GM18517 (cell line): ENCODE measurements around the gene HTRA1.

Experiments used
- ATAC-seq: cut with Tn5 transposase; IDR thresholded peaks from one replicate; pipeline ENCODE4 v1.9.1; 2021; ENCODE audit warnings: mild to moderate bottlenecking, moderate library complexity; ENCODE audit not compliant: unreplicated experiment

HTRA1 gene

GRCh38 chr10:122493761-122494160 is 32.4 kb downstream of the HTRA1 start:
- no peak for ATAC-seq

DNA sequence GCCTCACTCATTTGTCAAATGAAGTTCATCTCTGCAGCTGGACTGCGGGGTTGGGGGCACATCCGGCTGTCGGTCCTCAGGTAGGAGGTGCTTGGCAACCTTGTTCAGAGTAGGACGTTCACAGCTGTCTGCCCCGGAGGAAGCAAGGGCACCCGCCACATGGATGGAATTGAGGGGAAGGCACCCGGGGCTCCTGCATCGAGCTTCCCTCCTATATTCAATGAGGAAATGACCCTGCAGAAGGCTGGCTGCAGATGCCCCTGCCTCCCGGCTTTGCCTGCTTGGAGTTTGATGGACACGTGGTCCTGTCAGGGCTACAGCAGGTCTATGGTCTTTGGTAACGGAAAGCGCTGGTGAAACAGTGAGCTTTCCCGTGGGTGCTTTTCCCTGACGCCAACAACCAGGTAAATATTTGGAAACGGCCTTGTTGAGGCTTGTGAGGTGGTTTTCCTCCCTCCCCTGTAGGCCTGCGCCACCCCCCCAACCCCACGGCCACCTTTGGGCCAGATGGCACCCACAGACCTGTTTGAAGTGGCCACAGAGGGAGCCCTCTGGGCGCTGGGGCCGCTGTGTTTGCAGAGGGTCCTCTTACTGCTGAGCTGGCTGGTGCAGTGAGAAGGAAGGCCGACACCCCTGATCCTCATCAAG is 32.9 kb downstream of the HTRA1 start:
- no peak for ATAC-seq

DNA sequence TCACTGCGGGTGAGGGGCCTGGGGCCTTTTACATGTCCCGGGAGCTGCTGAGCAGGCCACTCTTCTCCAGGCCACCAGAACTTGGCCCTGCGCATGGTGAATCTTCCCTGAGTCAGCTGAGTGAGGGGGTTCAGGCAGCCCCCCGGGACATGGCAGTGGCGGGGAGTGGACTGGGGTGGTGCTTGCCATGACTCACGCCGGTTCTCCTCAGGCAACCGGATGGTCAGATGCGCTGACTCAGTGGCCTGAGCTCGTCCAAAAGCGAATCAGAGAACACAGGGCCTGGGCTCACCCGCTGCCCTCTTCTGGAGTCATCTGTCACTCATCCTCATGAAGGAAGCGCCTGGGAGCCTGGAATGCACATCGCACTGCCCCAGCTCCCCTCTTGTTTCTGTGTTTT is 33.5 kb downstream of the HTRA1 start:
- ATAC-seq = no peak

DNA sequence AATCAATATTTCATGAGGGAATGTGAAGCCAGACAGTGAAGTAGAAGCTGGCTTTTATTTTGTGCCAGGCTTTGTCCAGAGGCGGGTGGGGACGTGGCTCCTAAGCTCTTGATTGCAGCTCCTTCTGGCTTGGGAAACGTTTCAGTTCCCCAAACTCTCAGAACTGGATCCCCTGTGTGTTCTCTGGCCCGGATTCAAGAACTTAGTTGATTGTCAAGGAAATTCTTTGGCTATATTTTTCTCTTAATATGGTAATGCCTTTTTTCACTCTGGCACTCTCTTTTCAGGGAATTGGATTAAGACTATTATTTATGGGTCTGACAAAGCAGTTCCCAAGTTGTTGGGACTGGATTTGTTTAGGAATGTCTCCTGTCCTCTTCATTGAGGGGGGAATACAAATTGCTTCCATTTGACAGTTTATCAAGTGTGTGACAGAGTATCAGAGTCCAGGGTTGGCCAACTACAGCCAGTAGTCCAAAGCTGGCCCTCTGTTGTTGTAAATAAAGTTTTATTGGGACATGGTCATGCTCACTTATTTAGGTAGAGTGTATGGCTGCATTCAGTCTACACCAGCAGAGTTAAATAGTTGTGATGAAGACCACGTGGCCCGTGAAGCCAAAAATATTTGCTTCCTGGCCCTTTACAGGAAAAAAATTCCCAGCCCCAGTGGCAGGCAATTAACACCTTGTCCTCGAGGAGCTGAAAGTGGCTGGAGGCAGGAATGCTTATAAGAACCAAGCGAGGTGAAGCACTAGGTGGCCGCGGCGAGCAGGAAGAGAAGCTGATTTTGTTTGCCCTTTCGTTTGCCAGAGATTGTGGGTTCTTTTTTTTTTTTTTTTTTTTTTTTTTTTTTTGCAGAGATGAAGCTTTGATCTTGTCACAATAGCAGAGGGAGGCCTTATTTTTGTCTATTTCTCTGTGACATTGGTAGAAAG is 34.3 kb downstream of the HTRA1 start:
- ATAC-seq = no peak

- no peak for ATAC-seq
These were observed 35.9 kb downstream of the HTRA1 start for GRCh38 chr10:122497241-122497640.

DNA sequence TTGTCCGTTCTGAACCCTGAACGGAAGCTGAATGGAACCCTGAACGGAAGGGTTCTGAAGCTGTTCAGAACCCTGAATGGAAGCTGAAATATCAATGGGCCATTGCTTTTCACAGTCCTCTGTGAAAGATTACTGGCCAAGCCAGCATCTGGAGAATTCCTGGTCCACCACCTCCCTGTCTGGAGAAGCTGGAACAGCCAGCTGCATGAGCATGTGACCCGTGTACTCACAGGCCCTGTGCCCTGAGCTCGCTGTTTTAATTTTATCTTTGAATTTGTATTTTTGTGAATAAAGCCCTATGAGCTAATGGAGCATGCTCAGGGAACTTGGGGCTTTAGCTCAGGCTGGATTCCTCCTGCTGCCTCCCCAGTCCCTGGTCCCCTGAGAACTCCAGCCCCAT is 37.2 kb downstream of the HTRA1 start:
- ATAC-seq = no peak

DNA sequence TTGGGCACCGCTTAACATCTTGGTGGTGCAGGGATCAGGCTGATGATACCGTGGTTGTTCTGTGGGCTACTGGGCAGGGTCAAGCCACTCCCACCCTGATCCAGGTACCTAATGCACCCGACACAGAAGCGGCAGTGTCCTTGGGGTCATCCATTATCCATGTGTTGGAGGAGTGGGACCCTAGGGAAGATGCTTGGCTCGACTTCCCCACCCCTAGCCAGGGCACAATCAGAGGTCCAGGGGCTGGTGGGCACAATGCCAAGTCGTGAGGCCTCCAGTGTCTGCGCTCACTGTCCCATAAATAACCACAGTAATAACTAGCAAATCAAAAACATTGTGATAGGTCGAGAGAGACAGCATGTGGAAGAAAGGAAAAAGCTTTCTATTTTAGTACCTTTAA is 37.7 kb downstream of the HTRA1 start:
- ATAC-seq = no peak

DNA sequence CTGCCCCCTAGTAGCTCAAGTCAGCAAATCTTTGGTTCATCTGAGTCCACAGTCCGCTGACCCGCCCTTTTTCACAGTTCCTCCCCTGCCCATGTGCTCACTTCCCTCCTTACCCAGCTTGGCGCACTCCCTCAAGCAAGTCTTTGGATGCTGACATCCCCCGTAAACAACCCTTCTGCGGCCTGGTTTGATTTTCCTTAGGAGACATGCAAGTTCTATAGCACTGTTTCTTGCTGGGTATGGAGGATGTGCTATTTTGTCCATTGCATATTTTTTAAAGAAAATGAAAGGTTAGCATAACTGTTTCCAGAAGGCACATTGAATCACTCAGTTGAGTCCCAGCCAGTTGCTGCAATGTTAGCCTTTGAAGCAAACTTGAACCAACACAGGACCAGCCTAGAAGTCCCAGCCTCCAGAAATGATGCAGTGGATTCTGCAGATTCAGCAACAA is 38.2 kb downstream of the HTRA1 start:
- no peak for ATAC-seq

DNA sequence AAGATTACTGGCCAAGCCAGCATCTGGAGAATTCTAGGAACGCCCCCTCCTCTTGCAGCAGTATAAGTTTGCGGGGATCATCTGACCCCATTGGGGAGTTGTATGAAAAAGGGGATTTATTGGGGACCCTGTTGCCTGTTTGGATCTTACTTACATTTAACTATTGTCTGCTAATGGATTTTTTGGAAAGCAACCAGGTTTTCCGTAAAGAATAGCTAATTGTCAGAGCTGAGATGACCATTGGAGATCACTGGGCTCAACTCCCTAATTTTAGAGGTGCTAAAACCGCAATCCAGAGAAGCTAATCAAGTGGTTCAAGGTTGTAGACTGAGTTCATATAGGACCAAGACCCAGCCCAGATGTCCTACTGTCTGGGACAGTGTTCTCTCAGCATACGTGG is 38.8 kb downstream of the HTRA1 start:
- no peak for ATAC-seq

DNA sequence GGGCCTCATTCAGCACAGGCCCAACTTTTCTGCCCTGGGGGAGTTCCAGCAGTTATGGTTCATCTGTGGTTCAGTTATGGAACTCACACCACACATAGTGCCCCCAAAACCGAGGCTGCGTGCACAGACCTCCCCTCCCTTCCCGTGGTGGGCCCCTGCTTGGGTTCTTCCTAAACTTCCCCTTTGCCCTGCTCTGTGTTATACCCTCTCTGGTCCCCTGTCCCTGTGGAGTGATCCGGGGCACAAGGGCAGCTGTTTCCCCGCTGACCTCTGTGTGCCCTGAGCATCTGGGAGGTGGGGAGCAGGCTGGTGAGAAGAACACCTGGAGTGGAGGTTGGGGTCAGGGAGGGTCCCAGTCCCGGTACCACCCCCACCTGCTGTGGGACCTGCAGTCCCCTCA is 39.4 kb downstream of the HTRA1 start:
- no peak for ATAC-seq

- no peak for ATAC-seq
These were observed 41.7 kb downstream of the HTRA1 start for GRCh38 chr10:122503012-122503411.

DNA sequence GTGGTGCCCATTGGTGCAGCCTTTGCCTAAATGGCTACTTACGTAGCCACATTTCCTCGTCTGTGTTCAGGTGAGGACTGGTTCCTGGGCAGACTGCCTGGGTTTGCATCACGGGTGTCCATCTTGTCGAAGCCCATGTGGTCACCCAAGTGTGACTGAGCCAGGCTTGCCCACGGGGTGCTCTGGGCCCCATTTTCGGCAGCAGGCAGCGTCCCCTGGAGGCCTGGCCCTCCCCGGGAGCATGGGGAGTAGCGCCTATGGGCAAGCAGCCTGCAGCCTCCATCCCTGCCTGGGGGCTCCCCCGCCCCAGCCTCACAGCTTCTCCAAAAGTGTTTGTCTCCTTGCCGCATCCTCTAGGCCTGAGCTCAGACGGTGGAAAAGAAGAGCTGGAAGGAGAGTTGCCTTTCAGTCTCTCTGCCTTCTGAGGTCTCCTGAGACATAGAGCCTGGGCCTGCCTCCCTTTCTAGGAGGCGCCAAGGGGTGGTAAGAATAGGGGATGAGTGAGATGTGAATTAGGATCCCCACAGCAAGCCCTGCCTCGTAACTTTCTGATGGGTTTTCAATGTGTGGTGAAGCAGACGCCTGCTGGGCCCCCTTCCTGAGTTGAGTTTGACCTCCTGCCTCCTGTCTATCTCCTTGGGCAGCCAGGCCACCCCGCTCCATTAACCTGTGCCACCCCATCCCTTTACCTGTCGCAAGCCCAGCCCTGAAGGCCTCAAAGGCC is 42.7 kb downstream of the HTRA1 start:
- no peak for ATAC-seq

GRCh38 chr10:122504610-122504950 is 43.2 kb downstream of the HTRA1 start:
- ATAC-seq = no peak

DNA sequence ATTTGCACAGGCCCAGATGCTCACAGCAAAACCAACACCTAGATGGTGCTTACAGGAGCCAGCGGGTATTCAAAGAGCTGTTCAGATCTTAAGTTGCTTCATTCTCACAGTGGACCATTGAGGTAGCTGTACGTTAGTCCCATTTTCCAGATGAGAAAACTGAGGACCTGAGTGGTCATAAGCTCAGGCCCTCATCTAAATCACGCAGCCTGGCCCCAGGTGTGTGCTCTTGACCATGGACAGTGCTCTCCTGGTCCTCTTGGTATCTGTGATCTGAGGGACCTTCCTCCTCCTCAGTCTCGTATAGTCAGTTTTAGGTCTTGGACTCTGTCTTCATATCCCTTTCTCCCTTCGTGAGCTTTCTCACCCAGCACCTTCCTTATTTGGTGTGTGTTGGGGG is 43.7 kb downstream of the HTRA1 start:
- ATAC-seq = no peak

GRCh38 chr10:122505885-122506645 is 44.7 kb downstream of the HTRA1 start:
- no peak for ATAC-seq

GRCh38 chr10:122507616-122508015 is 46.3 kb downstream of the HTRA1 start:
- no peak for ATAC-seq

GRCh38 chr10:122508021-122508420 is 46.7 kb downstream of the HTRA1 start:
- no peak for ATAC-seq

DNA sequence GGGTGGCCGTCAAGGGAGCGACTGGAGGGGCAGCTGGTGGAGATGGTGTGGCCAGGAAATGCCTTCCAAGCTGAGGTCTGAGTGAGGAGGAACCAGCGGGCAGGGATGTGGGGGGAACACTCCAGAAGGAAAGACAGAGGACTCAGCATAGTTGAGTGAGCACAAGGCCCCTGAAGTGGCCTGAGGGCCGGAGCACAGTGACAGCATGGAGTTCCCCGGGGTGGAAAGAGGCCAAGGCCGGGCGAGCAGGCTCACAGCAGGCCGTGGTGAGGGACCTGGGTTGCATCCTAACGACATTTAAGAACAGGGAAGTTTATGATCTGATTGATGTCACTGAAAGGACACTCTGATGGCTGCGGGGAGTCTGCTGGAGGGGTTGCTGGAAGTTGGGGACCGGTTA is 48.0 kb downstream of the HTRA1 start:
- no peak for ATAC-seq

- ATAC-seq = no peak
These were observed 49.0 kb downstream of the HTRA1 start for GRCh38 chr10:122510326-122510725.

GRCh38 chr10:122510736-122511135 is 49.4 kb downstream of the HTRA1 start:
- no peak for ATAC-seq

GRCh38 chr10:122513053-122513452 is 51.7 kb downstream of the HTRA1 start:
- no peak for ATAC-seq
